ENCODE measurements around the gene COL6A6. TPM values are rescaled to one million over a fixed set of nuclear protein-coding genes. Genes with fewer than 3 reads are reported as not detected.

The COL6A6 gene
- total RNA-seq, 1 donor from 2014 or later: 6.3 TPM

DNA sequence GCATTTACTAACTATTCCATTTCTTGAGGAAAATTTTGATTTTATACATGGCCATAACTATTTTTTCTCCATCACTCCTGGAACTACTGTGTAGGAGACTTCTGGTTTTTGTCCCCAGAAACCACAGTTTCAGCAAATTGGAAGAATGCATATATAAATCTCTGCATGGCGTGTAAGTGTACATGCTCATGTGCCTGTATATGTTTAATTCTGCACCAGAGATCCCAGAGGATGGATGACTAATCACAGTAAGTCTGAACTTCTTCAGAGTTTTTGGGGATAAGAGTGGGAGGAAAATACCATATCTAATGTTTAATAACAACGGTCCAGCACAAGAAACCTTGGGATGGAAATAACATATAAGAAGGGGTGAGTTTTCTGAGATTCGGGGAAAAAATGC, 10.9 kb upstream of the COL6A6 start:
- peaks cover 21% of the 10 kb centered on the region for H3K27me3 Mint-ChIP-seq
- no peaks in the 10 kb centered on the region for H3K36me3 Mint-ChIP-seq

DNA sequence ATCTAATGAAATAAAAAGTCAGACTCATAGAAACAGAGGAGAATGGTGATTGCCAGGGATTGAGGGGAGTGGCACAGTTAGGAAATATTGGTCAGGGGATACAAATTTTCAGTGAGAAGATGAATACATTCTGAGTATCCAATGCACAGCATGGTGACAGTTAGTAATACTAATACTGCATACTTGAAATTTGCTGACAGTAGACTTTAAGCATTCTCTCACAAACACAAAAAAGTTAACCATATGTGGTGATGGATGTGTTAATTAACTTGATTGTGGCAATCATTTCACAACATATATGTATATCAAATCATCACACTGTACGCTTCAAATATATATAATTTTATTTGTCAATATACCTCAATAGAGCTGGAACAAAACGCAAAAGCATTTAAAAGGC, 9.2 kb upstream of the COL6A6 start:
- Mint-ChIP-seq H3K4me3 (no peak overlapping the region), H3K36me3 (no peaks in the 10 kb centered on the region), H3K4me1 (ENCODE audit: unreplicated experiment) (peaks cover 9% of the 10 kb centered on the region), H3K9me3 (no peaks in the 10 kb centered on the region), H3K27me3 (peaks cover 36% of the 10 kb centered on the region), H3K27ac (no peak overlapping the region)
- TF ChIP-seq, protein P1, sequence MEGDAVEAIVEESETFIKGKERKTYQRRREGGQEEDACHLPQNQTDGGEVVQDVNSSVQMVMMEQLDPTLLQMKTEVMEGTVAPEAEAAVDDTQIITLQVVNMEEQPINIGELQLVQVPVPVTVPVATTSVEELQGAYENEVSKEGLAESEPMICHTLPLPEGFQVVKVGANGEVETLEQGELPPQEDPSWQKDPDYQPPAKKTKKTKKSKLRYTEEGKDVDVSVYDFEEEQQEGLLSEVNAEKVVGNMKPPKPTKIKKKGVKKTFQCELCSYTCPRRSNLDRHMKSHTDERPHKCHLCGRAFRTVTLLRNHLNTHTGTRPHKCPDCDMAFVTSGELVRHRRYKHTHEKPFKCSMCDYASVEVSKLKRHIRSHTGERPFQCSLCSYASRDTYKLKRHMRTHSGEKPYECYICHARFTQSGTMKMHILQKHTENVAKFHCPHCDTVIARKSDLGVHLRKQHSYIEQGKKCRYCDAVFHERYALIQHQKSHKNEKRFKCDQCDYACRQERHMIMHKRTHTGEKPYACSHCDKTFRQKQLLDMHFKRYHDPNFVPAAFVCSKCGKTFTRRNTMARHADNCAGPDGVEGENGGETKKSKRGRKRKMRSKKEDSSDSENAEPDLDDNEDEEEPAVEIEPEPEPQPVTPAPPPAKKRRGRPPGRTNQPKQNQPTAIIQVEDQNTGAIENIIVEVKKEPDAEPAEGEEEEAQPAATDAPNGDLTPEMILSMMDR (conservative IDR thresholded peaks at IDR 0.05): no peak
- no peak for DNase-seq (ENCODE audit: extremely low spot score, unreplicated experiment)

More for the DNA sequence above, 10.9 kb upstream of the COL6A6 start:
- Mint-ChIP-seq H3K4me3 (no peak overlapping the region), H3K9me3 (no peaks in the 10 kb centered on the region), H3K27ac (no peak overlapping the region), H3K4me1 (ENCODE audit: unreplicated experiment) (peaks cover 9% of the 10 kb centered on the region)
- TF ChIP-seq, protein P1 (conservative IDR thresholded peaks at IDR 0.05): no peak
- no peak for DNase-seq (ENCODE audit: extremely low spot score, unreplicated experiment)

DNA sequence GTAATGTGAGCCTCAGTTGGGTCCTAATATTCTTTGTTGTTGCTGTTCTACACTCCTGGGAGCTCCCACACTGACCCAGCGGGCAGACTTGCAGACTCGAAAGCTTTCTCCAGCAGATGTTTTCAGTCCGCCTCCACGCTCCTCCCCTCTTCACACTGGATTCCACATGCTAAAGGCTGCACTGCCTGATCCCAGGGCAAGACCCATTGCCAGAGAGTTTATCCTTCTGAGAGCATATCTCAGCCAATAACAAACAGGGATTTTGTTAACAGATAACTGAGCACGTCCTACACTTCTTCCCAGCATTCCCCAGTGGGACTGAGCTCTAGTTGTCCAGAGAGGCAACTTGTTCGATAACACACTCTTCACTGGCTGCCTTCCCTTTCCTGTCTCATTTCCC, 8.0 kb upstream of the COL6A6 start:
- Mint-ChIP-seq H3K9me3 (peaks cover 2% of the 10 kb centered on the region), H3K36me3 (no peaks in the 10 kb centered on the region), H3K27ac (no peak overlapping the region), H3K4me1 (ENCODE audit: unreplicated experiment) (peaks cover 9% of the 10 kb centered on the region), H3K4me3 (peak overlapping the region; percentile 13), H3K27me3 (peaks cover 39% of the 10 kb centered on the region)
- TF ChIP-seq, protein P1 (conservative IDR thresholded peaks at IDR 0.05): no peak
- DNase-seq (ENCODE audit: extremely low spot score, unreplicated experiment): no peak

DNA sequence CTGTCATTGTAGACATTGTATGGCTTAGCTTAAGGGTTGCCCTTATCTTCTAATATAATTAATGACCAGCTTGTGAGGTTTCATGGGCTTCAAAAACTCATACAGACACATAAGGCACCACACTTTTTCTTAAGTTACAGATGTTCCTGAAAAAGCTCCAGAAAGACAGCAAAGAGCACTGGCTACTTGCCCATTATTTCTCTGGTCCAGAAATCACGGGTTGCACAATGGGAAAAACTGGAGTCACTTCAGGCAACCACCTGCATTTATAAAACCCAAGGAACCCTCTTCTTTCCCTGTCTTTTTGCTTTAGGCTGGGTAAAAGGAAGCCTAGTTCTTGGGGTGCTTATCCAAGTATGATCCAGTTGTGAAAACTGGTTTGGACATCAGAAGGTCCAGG, 2.3 kb upstream of the COL6A6 start:
- Mint-ChIP-seq H3K4me1 (ENCODE audit: unreplicated experiment) (no peaks in the 10 kb centered on the region), H3K27me3 (peaks cover 72% of the 10 kb centered on the region), H3K36me3 (no peaks in the 10 kb centered on the region), H3K9me3 (peaks cover 6% of the 10 kb centered on the region), H3K27ac (no peak overlapping the region), H3K4me3 (no peak overlapping the region)
- no peak for DNase-seq (ENCODE audit: extremely low spot score, unreplicated experiment)
- TF ChIP-seq, protein P1 (conservative IDR thresholded peaks at IDR 0.05): no peak

DNA sequence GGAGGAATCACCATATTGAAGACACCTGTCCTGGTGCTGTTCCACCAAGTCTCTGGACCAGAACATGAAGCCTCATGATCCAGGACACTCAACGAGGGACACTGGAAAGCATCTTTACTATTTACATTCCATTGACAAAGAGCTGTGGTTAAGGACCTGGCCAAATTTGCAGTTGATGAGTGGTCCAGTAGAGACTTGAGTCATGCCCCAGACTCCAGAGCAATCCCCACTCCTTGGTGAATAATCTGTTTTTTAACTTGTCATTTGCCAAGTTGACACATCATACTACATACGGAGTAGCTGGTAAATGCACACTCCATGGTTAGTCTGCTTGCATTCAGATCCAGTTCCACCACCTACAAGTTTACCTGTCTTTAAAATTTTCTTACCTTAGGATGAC, 1.2 kb upstream of the COL6A6 start:
- no peaks in the 10 kb centered on the region for H3K4me1 Mint-ChIP-seq (ENCODE audit: unreplicated experiment)
- TF ChIP-seq, protein P1 (conservative IDR thresholded peaks at IDR 0.05): no peak

DNA sequence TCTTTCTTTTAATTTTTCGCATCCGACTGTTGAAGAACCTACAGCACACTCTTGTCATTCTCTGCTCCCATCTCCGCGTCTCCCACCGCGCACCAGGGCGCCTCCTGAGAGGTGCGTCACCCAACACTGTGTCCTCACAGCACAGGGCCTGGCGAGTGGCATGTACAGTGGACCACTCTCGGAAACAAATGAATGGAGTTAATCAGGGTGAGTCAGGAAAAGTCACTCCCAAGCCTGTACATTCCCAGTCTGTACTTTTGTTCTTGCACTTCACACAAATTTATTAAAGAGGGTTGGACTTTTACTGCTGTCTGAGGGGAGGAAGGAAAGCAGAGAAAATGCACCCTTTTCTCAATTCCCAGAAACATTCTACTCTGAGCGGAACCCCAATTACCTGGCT, 625 bp downstream of the COL6A6 start:
- Mint-ChIP-seq H3K36me3 (no peaks in the 10 kb centered on the region), H3K4me1 (ENCODE audit: unreplicated experiment) (no peaks in the 10 kb centered on the region), H3K27ac (no peak overlapping the region), H3K27me3 (peaks cover 76% of the 10 kb centered on the region), H3K4me3 (peak overlapping the region; percentile 86), H3K9me3 (peaks cover 6% of the 10 kb centered on the region)
- no peak for DNase-seq (ENCODE audit: extremely low spot score, unreplicated experiment)
- TF ChIP-seq, protein P1 (conservative IDR thresholded peaks at IDR 0.05): no peak

More for the DNA sequence above, 1.2 kb upstream of the COL6A6 start:
- H3K36me3 Mint-ChIP-seq: no peaks in the 10 kb centered on the region
- peaks cover 78% of the 10 kb centered on the region for H3K27me3 Mint-ChIP-seq
- H3K4me3 Mint-ChIP-seq: no peak overlapping the region
- H3K9me3 Mint-ChIP-seq: peaks cover 6% of the 10 kb centered on the region
- DNase-seq (ENCODE audit: extremely low spot score, unreplicated experiment): no peak
- no peak overlapping the region for H3K27ac Mint-ChIP-seq
